Measurements from ENCODE around the gene ATAD3C.
"Not testable (repeated sequence)": the region's sequence is repeated elsewhere in the genome, so short reads cannot be mapped to it uniquely, and the experiment has no call there.

Gene ATAD3C

DNA sequence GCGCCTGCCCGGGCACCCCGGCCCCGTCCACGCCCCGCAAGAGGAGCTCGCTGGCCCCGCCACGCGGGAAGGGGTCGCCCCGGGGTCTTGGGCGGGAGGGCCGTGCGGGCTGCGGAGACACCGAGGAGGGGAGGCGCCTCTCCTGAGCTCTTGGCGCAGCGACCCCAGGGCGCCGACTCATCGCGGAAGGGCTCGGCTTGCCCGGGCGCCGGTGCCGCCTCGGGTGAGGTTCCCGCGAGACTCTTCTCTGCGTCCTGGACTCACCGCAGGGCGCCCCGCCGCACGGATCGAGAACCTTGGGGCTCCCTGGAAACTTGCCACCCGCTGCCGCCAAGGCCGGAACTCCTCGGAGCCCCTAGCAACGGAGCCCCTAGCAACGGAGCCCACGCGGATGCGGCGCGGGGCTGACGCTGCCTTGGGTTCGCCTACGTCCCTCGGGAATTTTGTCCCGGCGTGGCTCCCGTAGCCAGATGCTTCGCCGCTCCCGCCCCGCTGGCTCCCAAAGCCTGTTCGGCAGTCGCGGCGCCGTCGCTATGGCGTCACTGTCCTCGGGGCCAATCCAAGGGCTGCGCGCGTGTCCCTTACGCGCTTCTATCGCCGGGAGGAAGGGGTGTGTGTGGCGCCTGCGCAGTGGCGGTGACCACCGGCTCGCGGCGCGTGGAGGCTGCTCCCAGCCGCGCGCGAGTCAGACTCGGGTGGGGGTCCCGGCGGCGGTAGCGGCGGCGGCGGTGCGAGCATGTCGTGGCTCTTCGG lies 62.2 kb downstream of the ATAD3C start, which contains the start of gene ATAD3A:
ATAD3A (plus strand) TSS at position 630 of the 753 bp plus-strand sequence; CDS start at position 737, 107 bp downstream.
- peak; percentile 99 for DNase-seq

- peak in 2 of 3 donors; percentile 23 to 49 for DNase-seq
Observed at GRCh38 chr1:1512425-1512824, 62.9 kb downstream of the ATAD3C start.

- not testable (repeated sequence) for DNase-seq
Observed at GRCh38 chr1:1513675-1514074, 64.2 kb downstream of the ATAD3C start.

DNA sequence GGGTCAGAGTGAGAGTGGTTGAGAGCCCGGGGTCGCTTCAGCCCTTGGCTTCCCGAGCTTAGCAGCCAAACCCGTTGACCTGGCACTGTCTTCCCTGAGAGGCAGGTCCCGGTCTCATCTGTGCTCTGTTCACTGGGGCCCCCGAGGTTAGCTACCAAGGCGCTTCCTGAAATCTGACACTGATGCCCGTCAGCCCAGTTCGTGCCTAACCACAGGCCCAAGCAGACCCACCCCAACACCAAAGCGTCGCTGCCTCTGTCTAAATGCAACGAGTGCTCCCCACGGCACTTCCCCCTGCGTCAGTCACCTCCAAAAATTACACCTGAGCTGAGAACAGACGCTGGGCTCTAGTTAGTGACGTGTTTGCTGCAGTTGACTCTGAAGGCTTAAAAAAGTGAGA lies 64.9 kb downstream of the ATAD3C start:
- DNase-seq: not testable (repeated sequence)

- DNase-seq: not testable (repeated sequence)
Observed at GRCh38 chr1:1516923-1517322, 67.4 kb downstream of the ATAD3C start.

- no peak for DNase-seq
Observed at GRCh38 chr1:1517973-1518620, 68.6 kb downstream of the ATAD3C start.

GRCh38 chr1:1518621-1519007 lies 69.1 kb downstream of the ATAD3C start:
- DNase-seq: not testable (repeated sequence)
